Stimulated activated naive CD8-positive, alpha-beta T cell treated with anti-CD3 and anti-CD28 coated beads, Interleukin-15, Interleukin-2, amounts not matched to agents 100 ng/mL and 50 ng/mL, for 24 hours (primary cell): Measurements from ENCODE around the gene DMAC2L.
A peak's percentile ranks its signal among the peaks of the same experiment; 100 is the strongest.

Experiments used
- H3K27ac Mint-ChIP-seq: one replicate; pipeline ENCODE4 v1.8.0; 2021; ENCODE audit warnings: mild to moderate bottlenecking, mixed read lengths
- H3K27me3 Mint-ChIP-seq: one replicate; pipeline ENCODE4 v1.8.0; 2021; ENCODE audit warnings: mixed read lengths
- H3K36me3 Mint-ChIP-seq: one replicate; pipeline ENCODE4 v1.8.0; 2021; ENCODE audit warnings: low read depth, mixed read lengths
- H3K4me1 Mint-ChIP-seq: one replicate; pipeline ENCODE4 v1.8.0; 2021; ENCODE audit warnings: low read depth, mixed read lengths
- H3K4me3 Mint-ChIP-seq: one replicate; pipeline ENCODE4 v1.8.0; 2021; ENCODE audit warnings: mild to moderate bottlenecking, mixed read lengths
- H3K9me3 Mint-ChIP-seq: one replicate; pipeline ENCODE4 v1.8.0; 2021; ENCODE audit warnings: mixed read lengths

DMAC2L gene

DNA sequence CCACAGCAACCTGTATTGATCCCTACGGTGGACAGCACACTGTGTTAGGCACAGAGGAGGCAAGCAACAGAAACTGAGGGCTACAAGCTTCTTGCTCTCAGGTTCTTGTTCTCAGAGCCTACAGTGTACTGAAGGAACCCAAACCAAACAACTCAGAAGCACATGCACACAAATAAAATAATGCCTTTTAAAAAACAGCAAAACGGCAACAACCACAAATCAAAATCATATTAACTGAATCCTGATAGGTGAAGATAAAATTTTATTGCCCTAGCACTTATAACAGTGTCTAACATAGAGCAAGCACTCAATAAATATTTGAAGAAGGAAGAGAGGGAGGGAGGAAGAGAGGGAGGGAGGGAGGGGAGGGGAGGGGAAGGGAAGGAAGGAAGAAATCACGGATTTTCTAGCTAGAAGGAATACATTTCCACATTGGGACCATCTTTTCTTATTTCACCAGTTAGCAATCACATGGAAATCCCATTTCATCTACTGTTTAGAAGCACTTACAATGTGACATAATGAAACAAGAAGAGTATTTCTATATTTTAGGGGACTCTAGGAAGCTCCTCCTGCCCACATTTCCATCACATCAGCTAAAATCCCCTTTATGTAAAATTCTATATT lies 27.2 kb downstream of the DMAC2L start:
- H3K27me3 Mint-ChIP-seq: no peaks in the 10 kb centered on the region
- no peaks in the 10 kb centered on the region for H3K9me3 Mint-ChIP-seq
- H3K4me3 Mint-ChIP-seq: no peak overlapping the region
- H3K4me1 Mint-ChIP-seq: peaks cover 37% of the 10 kb centered on the region
- no peaks in the 10 kb centered on the region for H3K36me3 Mint-ChIP-seq
- no peak overlapping the region for H3K27ac Mint-ChIP-seq

DNA sequence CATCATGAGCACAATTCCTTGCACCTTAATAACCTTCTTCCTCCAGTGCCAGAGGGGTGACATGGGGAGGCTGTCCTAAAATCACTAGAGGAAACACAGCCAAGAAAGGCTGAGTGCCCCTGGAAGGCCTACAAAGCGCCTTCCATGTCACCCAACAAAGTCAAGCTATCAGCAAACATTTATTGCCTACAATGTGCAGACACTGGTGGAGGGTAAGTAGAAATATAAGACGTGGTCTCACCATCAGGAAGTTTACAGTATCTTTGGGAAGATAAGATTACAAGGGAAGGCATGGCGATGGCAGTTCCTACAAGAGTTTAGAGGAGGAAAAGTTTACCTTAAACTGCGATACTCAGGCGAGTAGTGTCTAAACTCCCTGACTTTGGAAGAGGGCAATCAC lies 27.9 kb downstream of the DMAC2L start:
- no peak overlapping the region for H3K27ac Mint-ChIP-seq
- H3K4me3 Mint-ChIP-seq: no peak overlapping the region
- no peaks in the 10 kb centered on the region for H3K36me3 Mint-ChIP-seq
- H3K9me3 Mint-ChIP-seq: no peaks in the 10 kb centered on the region
- no peaks in the 10 kb centered on the region for H3K27me3 Mint-ChIP-seq
- H3K4me1 Mint-ChIP-seq: peaks cover 44% of the 10 kb centered on the region

DNA sequence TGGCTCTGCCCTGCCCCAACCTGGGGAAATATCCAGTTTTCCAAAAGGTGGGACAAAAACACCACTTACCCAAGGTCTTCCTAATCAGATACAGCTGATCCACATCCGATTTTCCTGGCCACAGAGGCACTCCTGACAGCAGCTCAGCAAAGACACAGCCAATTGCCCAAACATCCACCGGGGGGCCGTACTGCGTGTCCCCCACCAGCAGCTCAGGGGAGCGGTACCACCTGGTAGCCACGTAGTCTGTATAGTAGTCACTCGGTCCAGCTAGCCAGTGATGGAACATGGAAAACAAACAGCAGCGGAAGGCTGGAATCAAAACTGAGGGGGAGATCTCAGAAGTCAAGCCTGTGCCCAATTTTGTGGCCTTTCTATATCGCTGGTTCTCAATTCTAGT lies 28.8 kb downstream of the DMAC2L start:
- Mint-ChIP-seq H3K27ac (no peak overlapping the region), H3K4me1 (peaks cover 38% of the 10 kb centered on the region), H3K4me3 (no peak overlapping the region), H3K27me3 (no peaks in the 10 kb centered on the region), H3K36me3 (no peaks in the 10 kb centered on the region), H3K9me3 (no peaks in the 10 kb centered on the region)

DNA sequence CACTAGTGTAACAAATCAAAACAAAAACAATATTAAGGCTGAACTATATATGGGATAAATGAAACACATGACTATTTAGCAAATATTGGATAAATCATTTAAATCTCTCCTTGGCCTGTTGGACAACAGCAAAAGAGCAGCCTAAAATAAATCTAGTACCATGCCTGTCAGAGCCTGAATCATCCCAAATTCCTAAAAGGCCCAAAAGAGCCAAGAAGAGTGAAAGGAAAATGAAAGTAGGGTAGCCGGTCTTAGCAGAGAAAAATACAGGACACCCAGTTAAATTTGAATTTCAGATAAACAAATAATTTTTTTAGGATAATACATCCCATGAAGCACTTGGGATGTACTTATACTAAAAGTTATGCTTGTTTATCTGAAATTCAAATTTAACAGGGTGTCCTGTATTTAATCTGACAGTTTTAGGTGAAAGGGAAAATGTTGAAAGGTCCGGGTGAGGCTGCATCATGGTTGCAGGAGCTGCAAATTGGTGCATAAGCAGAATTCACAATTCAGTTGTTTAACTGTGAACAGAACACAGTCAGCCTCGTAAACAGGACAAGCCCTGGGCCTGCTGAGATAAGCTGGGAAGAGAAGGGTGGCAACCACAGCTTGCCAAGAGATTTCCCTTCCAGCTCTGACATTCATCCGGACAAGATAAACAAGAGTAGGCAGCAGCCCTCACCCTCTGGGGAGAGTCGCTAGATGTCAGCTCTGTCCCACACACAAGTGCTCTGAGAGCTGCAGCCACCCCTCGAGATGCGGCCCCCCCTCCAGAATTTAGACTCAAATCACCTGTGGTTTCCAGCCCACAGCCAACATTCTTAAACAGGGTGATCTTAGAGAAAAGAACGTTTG lies 30.3 kb downstream of the DMAC2L start:
- no peak overlapping the region for H3K27ac Mint-ChIP-seq
- H3K27me3 Mint-ChIP-seq: no peaks in the 10 kb centered on the region
- peaks cover 35% of the 10 kb centered on the region for H3K4me1 Mint-ChIP-seq
- no peaks in the 10 kb centered on the region for H3K9me3 Mint-ChIP-seq
- no peaks in the 10 kb centered on the region for H3K36me3 Mint-ChIP-seq
- no peak overlapping the region for H3K4me3 Mint-ChIP-seq

DNA sequence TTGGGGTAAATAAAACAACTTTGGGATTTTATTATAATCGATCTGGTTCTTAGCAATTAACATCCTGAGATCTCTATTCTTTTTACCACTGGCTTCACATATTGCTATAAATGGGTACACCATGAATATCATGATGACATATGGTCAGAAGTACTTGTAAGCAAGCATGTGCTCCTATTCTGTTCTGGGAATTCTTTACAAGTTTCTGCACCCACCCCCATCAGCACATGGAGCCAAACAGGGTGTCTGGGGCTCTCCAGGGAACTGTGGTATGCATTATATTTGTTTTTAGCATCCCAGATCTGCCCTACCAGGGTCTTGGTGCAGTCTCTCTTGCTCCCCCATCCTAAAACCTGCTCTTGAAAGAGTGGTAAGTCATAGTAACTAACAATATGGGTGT lies 31.3 kb downstream of the DMAC2L start:
- Mint-ChIP-seq H3K27ac (no peak overlapping the region), H3K4me3 (no peak overlapping the region), H3K4me1 (peaks cover 36% of the 10 kb centered on the region), H3K9me3 (no peaks in the 10 kb centered on the region), H3K36me3 (no peaks in the 10 kb centered on the region), H3K27me3 (no peaks in the 10 kb centered on the region)

DNA sequence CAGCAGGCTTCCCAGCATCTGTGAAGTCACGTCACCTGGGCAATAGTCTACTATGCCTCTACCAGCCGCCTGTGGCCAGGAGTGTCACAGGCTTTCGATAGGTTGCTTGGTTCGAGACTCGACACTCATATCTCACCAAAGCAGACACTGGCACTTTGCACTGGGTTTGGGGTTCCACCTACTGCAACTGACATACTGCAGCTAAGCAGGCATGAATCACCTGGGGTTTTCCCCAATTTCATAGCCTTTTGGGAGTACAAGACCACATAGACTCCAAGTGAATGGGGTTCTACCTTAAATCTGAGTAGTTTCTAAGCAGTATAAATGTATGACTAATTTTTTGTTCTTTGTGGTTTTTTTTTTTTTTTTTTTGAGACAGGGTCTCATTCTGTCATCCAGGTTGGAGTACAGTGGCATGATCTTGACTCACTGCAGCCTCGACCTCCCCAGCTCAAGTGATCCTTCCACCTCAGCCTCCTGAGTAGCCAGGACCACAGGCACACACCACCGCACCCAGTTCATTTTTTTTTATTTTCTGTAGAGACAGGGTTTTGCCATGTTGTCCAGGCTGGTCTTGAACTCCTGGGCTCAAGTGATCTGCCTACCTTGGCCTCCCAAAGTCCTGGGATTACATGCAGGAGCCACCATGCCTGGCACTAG lies 32.1 kb downstream of the DMAC2L start:
- Mint-ChIP-seq H3K27me3 (no peaks in the 10 kb centered on the region), H3K4me1 (peaks cover 36% of the 10 kb centered on the region), H3K36me3 (no peaks in the 10 kb centered on the region), H3K9me3 (no peaks in the 10 kb centered on the region), H3K27ac (peak overlapping the region; percentile 37), H3K4me3 (no peak overlapping the region)

DNA sequence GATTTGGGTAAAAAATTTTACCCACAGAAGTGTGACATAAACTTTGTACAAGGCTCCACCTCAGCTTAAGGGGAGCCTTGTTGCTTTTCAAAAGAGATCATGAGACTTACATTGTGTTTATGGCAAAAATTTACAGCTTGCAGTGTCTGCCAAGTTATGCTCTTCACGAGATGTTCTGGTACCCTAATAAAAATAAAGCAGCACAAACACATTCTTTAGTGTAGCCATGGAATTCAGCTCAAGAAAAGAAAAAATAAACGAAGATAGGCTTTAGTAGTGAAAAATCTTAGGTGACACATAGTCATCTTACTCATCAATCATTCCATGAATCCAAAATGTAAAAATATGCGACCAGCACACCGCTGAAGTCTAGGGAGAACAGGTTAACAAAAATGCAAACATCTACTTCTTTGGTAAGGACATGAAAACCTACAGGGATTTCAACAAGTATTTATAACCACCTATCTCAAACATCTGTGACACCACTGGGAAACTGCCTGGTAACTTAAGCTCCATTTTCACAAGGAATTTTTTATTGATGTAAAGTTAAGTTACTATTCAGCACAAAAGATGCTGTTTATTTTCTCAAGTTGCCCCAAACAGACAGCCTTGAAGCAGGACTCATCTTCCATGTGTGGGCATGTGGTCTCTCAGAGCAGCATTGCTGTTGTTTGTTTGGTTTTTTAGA lies 32.9 kb downstream of the DMAC2L start:
- Mint-ChIP-seq H3K27ac (no peak overlapping the region), H3K4me3 (no peak overlapping the region)

DNA sequence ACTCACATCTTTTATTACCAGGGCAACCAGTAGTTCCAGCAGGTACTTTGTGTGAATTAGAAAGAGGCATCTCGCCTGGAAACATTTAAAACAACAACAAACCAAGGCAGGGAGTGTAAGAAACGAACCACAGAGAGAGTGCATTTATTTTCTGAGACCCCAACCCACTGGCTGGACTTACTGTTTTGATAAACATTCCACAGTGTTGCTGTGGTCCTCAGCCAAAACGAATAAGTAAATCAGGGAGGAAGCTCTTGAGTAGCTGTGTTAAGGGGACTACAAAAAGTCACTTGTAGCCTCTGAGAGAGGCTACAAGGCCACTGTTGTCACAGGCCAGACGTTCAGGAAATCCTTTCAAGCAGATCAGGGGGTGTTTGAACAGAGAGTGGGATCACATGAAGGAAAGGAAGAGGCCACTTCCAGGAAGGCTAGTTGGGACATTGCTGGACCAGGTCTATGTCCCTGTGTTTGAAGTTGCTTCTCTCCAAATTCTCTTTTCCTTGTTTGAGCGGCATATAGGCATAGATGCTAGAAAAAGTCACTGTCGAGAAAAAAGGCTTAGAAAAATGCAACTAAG lies 33.8 kb downstream of the DMAC2L start:
- Mint-ChIP-seq H3K27me3 (no peaks in the 10 kb centered on the region), H3K27ac (no peak overlapping the region), H3K36me3 (no peaks in the 10 kb centered on the region), H3K9me3 (no peaks in the 10 kb centered on the region), H3K4me3 (no peak overlapping the region), H3K4me1 (peaks cover 36% of the 10 kb centered on the region)

More for the DNA sequence above, 32.9 kb downstream of the DMAC2L start:
- Mint-ChIP-seq H3K9me3 (no peaks in the 10 kb centered on the region), H3K4me1 (peaks cover 36% of the 10 kb centered on the region), H3K36me3 (no peaks in the 10 kb centered on the region), H3K27me3 (no peaks in the 10 kb centered on the region)

DNA sequence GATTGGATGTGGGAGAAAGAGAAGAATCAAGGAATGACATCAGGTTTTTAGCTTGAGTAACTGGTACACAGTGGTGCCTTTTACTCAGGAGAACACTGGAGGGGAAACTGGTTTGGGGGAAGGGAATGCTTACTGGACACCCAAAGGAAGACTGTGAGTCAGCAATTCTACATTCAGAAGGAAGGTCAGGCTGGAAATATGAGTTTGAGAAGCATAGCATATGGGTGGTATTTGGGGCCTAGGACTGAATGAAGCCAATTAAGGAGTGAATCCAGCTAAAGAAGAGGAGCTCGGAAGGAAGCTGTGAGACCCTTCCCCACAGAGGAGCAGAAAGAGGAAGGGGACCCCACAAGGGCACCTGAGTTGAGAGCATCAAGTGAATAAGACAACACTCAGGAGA lies 35.4 kb downstream of the DMAC2L start:
- no peak overlapping the region for H3K4me3 Mint-ChIP-seq
- H3K27me3 Mint-ChIP-seq: no peaks in the 10 kb centered on the region
- no peak overlapping the region for H3K27ac Mint-ChIP-seq
- no peaks in the 10 kb centered on the region for H3K36me3 Mint-ChIP-seq
- no peaks in the 10 kb centered on the region for H3K9me3 Mint-ChIP-seq
- peaks cover 31% of the 10 kb centered on the region for H3K4me1 Mint-ChIP-seq

DNA sequence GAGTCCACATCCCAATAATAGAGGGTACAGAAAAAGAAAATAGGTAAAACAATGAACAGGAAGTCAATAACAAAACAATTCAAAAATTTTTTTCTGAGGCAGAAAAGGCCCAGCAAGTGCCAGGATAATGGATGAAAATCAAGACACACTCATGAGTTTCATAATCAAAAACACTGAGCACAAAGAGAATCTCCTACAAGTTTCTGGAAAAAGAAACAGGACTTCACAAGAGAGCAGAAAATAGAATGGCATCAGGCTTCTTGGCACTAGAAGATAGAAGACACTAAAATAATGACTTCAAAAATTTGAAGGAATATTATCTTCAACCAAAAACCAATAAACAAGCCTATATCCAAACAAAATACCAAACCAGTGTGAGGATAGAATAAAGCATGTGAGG lies 36.8 kb downstream of the DMAC2L start:
- H3K27me3 Mint-ChIP-seq: no peaks in the 10 kb centered on the region
- H3K27ac Mint-ChIP-seq: no peak overlapping the region

DNA sequence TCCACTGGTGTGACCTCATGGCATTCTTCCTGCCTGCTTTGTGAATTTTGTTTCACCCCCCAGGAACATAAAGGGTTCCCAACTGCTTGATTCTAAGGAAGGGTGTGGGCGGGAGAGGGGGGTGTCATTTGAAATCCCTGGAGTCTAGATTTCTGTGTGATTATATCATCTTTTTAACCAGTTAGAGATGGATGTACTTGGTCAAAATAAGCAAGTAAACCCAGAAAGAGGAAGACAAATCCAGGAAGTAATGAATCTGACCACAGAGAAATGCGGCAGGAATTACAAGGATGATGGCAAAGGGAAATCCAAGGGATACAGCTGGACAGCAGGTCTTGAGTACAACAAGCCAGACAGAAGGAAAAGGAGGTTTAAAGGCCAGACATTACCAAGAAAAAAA lies 38.9 kb downstream of the DMAC2L start:
- no peak overlapping the region for H3K27ac Mint-ChIP-seq
- peaks cover under 1% of the 10 kb centered on the region for H3K36me3 Mint-ChIP-seq
- peaks cover 8% of the 10 kb centered on the region for H3K4me1 Mint-ChIP-seq
- H3K27me3 Mint-ChIP-seq: no peaks in the 10 kb centered on the region
- no peaks in the 10 kb centered on the region for H3K9me3 Mint-ChIP-seq
- no peak overlapping the region for H3K4me3 Mint-ChIP-seq

More for the DNA sequence above, 36.8 kb downstream of the DMAC2L start:
- Mint-ChIP-seq H3K9me3 (no peaks in the 10 kb centered on the region), H3K4me3 (no peak overlapping the region), H3K4me1 (peaks cover 16% of the 10 kb centered on the region), H3K36me3 (no peaks in the 10 kb centered on the region)

DNA sequence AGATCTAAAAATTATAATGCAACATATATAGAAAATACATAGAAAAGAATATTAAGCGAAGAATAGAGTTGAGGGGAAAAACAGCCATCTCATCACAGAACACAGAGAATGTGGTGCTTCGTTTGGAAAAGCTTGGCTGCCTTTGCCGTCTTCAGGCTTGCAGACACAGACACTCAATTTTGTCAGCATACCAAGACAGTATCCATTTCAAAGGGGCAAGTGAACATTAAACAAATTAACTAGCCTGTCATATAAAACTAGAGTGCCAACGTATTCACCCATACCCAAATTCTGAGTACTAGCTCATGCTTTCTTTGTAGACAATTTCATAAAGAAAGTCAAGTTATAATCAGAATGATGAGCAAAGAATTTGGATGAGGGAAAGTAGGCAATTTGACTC lies 40.5 kb downstream of the DMAC2L start:
- Mint-ChIP-seq H3K9me3 (no peaks in the 10 kb centered on the region), H3K27me3 (no peaks in the 10 kb centered on the region), H3K27ac (no peak overlapping the region), H3K4me3 (no peak overlapping the region), H3K4me1 (peaks cover 4% of the 10 kb centered on the region), H3K36me3 (peaks cover 17% of the 10 kb centered on the region)

DNA sequence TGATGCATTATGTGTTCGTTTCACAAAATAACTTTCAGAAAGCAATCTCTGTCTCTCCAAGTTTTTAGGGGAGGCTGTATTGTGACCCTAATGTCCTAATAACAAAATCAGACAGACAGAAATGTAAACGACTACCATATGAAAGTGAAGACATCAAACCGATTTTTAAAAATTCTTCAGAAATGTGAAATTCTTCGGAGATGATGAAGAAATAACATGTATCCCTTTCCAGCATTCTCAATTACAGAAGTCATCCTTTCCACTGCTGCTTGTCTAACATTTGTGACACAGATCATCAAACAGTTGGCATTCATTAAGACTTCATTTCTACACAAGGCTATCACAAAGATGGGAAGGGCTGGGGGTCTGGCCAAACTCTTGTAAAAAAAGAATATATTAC lies 41.0 kb downstream of the DMAC2L start:
- no peak overlapping the region for H3K27ac Mint-ChIP-seq
- H3K4me1 Mint-ChIP-seq: peaks cover 4% of the 10 kb centered on the region
- H3K9me3 Mint-ChIP-seq: no peaks in the 10 kb centered on the region
- peaks cover 22% of the 10 kb centered on the region for H3K36me3 Mint-ChIP-seq
- H3K4me3 Mint-ChIP-seq: no peak overlapping the region
- H3K27me3 Mint-ChIP-seq: no peaks in the 10 kb centered on the region

DNA sequence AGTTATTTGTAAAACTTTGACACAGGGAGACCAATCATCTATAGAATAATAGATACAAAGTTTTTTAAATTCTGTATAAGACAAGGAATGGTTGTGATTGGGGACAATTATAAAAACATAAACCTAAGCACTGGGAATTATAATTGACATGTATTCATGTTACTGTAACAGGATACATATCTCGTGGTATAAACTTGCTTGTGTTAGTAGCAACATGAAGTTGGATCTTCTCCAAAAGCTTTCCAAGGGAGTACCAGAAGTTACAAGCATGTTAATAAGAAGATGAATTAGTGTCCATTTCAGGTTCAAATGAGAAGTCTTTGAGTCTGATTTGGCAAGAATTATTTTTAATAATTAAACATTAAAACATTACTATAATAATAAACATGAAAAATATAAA lies 42.4 kb downstream of the DMAC2L start:
- H3K27me3 Mint-ChIP-seq: no peaks in the 10 kb centered on the region
- no peaks in the 10 kb centered on the region for H3K9me3 Mint-ChIP-seq
- peaks cover 4% of the 10 kb centered on the region for H3K4me1 Mint-ChIP-seq
- H3K36me3 Mint-ChIP-seq: peaks cover 31% of the 10 kb centered on the region
- H3K4me3 Mint-ChIP-seq: no peak overlapping the region
- H3K27ac Mint-ChIP-seq: no peak overlapping the region
